Type B pancreatic cell (in vitro differentiated cells): Measurements from ENCODE around the gene NKX2-3. TPM values are rescaled to one million over a fixed set of nuclear protein-coding genes. Genes with fewer than 3 reads are reported as not detected.

Experiments used
- DNase-seq: peaks from one replicate; pipeline ENCODE4 v3.0.0; 2021; ENCODE audit warnings: mixed read lengths; ENCODE audit not compliant: unreplicated experiment; ENCODE audit errors: extremely low spot score
- H3K27ac Mint-ChIP-seq: 2 replicates; pipeline ENCODE4 v1.8.0; 2021; ENCODE audit warnings: mild to moderate bottlenecking, mixed read lengths
- H3K27me3 Mint-ChIP-seq: 2 replicates; pipeline ENCODE4 v1.8.0; 2021; ENCODE audit warnings: mixed read lengths
- H3K36me3 Mint-ChIP-seq: 2 replicates; pipeline ENCODE4 v1.8.0; 2021; ENCODE audit warnings: mixed read lengths
- H3K4me1 Mint-ChIP-seq: one replicate; pipeline ENCODE4 v1.8.0; 2021; ENCODE audit warnings: mixed read lengths; ENCODE audit not compliant: unreplicated experiment
- H3K4me3 Mint-ChIP-seq: 2 replicates; pipeline ENCODE4 v1.8.0; 2021; ENCODE audit warnings: mild to moderate bottlenecking, mixed read lengths
- H3K9me3 Mint-ChIP-seq: 2 replicates; pipeline ENCODE4 v1.8.0; 2021; ENCODE audit warnings: mixed read lengths
- CTCF ChIP-seq: fragments of 200-600 bp; sonication (generic); conservative IDR thresholded peaks from 2 replicates; pipeline ENCODE4 v1.5.0; 2021; ENCODE audit warnings: antibody characterized with exemption, mild to moderate bottlenecking
- total RNA-seq: library from RNA; stranded (reverse); gene quantifications from 2 replicates; pipeline ENCODE4 v1.2.1, GENCODE V29; 2021; ENCODE audit warnings: low replicate concordance

NKX2-3 gene
- total RNA-seq, 1 donor from 2014 or later, result not detected

GRCh38 chr10:99531696-99532593 lies 797 bp upstream of the NKX2-3 start:
- Mint-ChIP-seq H3K27ac (no peak overlapping the region), H3K36me3 (peaks cover 4% of the 10 kb centered on the region), H3K9me3 (no peaks in the 10 kb centered on the region), H3K27me3 (peaks cover 96% of the 10 kb centered on the region), H3K4me1 (peaks cover 15% of the 10 kb centered on the region), H3K4me3 (peak overlapping the region; percentile 77)
- no peak for TF ChIP-seq CTCF
- DNase-seq, result no peak

GRCh38 chr10:99533496-99534449 lies 1.0 kb downstream of the NKX2-3 start:
- no peak for DNase-seq
- Mint-ChIP-seq H3K4me1 (peaks cover 12% of the 10 kb centered on the region), H3K9me3 (no peaks in the 10 kb centered on the region), H3K4me3 (peak overlapping the region; percentile 77), H3K27ac (peak overlapping the region; percentile 46), H3K36me3 (peaks cover 4% of the 10 kb centered on the region), H3K27me3 (peaks cover 96% of the 10 kb centered on the region)
- no peak for TF ChIP-seq CTCF

- peaks cover under 1% of the 10 kb centered on the region for H3K36me3 Mint-ChIP-seq
- peak overlapping the region; percentile 46 for H3K27ac Mint-ChIP-seq
- H3K4me3 Mint-ChIP-seq, result peak overlapping the region; percentile 71
- H3K27me3 Mint-ChIP-seq, result peaks cover 96% of the 10 kb centered on the region
- no peak for DNase-seq
- H3K4me1 Mint-ChIP-seq, result peaks cover 12% of the 10 kb centered on the region
- no peaks in the 10 kb centered on the region for H3K9me3 Mint-ChIP-seq
- no peak for TF ChIP-seq CTCF
Measured at GRCh38 chr10:99534450-99534938, 1.8 kb downstream of the NKX2-3 start.

- Mint-ChIP-seq H3K4me1 (peaks cover 12% of the 10 kb centered on the region), H3K4me3 (peak overlapping the region; percentile 71), H3K27me3 (peaks cover 96% of the 10 kb centered on the region), H3K9me3 (no peaks in the 10 kb centered on the region), H3K36me3 (no peaks in the 10 kb centered on the region), H3K27ac (peak overlapping the region; percentile 46)
- TF ChIP-seq CTCF, result peak; percentile 32
- DNase-seq, result no peak
Measured at GRCh38 chr10:99534939-99535763, 2.4 kb downstream of the NKX2-3 start.
